HUES48 (cell line): ENCODE results near the gene PAF1.

Experiments used
- H3K27ac ChIP-seq: one replicate; pipeline ENCODE4 v1.7.0; 2013; ENCODE audit warnings: low read depth, low read length, inconsistent platforms
- H3K27me3 ChIP-seq: 2 replicates; pipeline ENCODE4 v1.6.1; 2013; ENCODE audit warnings: mild to moderate bottlenecking, low read length; ENCODE audit not compliant: control insufficient read depth, insufficient read depth
- H3K36me3 ChIP-seq: 2 replicates; pipeline ENCODE4 v1.6.1; 2013; ENCODE audit warnings: low read length; ENCODE audit not compliant: control insufficient read depth, insufficient read depth
- H3K4me1 ChIP-seq: 2 replicates; pipeline ENCODE4 v1.6.1; 2013; ENCODE audit warnings: mild to moderate bottlenecking, low read length; ENCODE audit not compliant: control insufficient read depth, insufficient read depth
- H3K4me3 ChIP-seq: 2 replicates; pipeline ENCODE4 v1.5.1; 2013; ENCODE audit warnings: mild to moderate bottlenecking, low read depth, low read length
- H3K9ac ChIP-seq: 2 replicates; pipeline ENCODE4 v1.6.1; 2013; ENCODE audit warnings: mild to moderate bottlenecking, low read depth, low read length, moderate library complexity
- H3K9me3 ChIP-seq: 2 replicates; pipeline ENCODE4 v1.6.1; 2013; ENCODE audit warnings: low read length; ENCODE audit not compliant: control insufficient read depth, insufficient read depth

The PAF1 gene

GRCh38 chr19:39416152-39417120, 25.5 kb upstream of the PAF1 start:
- no peaks in the 10 kb centered on the region for H3K9me3 ChIP-seq
- H3K36me3 ChIP-seq, result peaks cover 55% of the 10 kb centered on the region
- no peak overlapping the region for H3K9ac ChIP-seq
- H3K4me1 ChIP-seq, result peaks cover 13% of the 10 kb centered on the region
- no peak overlapping the region for H3K27ac ChIP-seq
- H3K27me3 ChIP-seq, result no peaks in the 10 kb centered on the region
- no peak overlapping the region for H3K4me3 ChIP-seq

- Histone ChIP-seq H3K36me3 (peaks cover 45% of the 10 kb centered on the region), H3K27me3 (no peaks in the 10 kb centered on the region), H3K9me3 (no peaks in the 10 kb centered on the region), H3K9ac (no peak overlapping the region), H3K27ac (no peak overlapping the region), H3K4me1 (peaks cover 23% of the 10 kb centered on the region), H3K4me3 (0 out of 2 replicates have a peak overlapping the region, but pooled peaks have one; percentile 11)
Observed at GRCh38 chr19:39415111-39416046, 24.5 kb upstream of the PAF1 start.

GRCh38 chr19:39413911-39414608, 23.2 kb upstream of the PAF1 start:
- no peaks in the 10 kb centered on the region for H3K9me3 ChIP-seq
- H3K9ac ChIP-seq, result peak overlapping the region; percentile 13
- no peaks in the 10 kb centered on the region for H3K27me3 ChIP-seq
- H3K4me3 ChIP-seq, result peak overlapping the region; percentile 98
- H3K36me3 ChIP-seq, result peaks cover 38% of the 10 kb centered on the region
- peak overlapping the region; percentile 98 for H3K27ac ChIP-seq
- H3K4me1 ChIP-seq, result peaks cover 24% of the 10 kb centered on the region

DNA sequence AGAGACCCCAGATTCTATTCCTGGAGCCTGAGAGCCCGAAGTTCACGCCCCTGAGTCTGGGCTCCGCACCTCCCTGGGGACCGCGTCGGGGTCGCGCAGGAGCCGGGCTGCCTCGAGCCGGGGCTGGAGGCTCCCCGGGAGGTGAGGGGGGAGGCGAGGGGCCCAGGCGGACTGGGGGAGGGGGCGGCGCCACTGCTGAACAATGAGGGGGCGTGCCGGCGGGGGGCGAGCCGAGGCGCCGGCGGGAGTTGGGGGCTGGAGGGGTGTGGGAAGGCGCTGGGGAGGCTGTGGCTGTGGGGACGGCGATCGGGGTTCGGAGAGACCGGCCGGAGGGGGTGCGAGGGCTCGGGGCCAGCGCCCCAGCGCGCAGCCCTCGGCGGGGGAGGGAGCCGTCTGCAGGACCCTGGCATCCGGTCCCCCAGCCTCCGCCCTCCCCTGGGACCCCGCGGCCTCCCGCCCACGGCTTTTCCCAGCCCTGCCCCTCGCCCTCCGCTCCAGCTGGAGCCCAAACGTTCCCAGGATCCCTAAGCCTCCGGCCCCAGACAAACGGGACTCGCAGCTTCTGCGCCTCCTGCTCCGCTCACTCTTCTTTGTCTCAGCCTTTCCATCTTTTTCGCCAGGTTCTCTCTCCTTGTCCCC, 22.5 kb upstream of the PAF1 start:
- H3K9me3 ChIP-seq, result no peaks in the 10 kb centered on the region
- H3K4me1 ChIP-seq, result peaks cover 31% of the 10 kb centered on the region
- peaks cover 32% of the 10 kb centered on the region for H3K36me3 ChIP-seq
- H3K27me3 ChIP-seq, result no peaks in the 10 kb centered on the region
- peak overlapping the region; percentile 98 for H3K4me3 ChIP-seq
- peak overlapping the region; percentile 92 for H3K9ac ChIP-seq
- H3K27ac ChIP-seq, result peak overlapping the region; percentile 98

DNA sequence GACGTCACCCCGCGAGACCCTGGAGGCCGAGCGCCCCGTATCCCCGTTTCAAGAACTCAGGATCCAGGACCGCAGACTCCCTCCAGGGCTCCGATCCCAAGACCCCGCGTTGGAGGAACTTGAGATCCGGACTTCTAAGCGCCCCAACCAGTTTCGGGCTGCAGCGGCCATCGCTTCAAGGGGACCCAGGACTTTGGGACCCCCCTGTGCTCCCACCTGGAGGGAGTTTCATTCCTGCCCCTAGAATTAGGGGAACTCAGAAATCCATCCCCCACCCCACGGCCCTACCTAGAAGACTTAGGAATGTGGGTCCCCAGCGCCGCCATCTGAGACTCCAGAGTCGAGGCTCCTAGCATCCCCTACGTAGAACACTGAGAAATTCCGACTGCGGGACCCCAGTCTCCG, 22.0 kb upstream of the PAF1 start:
- no peaks in the 10 kb centered on the region for H3K9me3 ChIP-seq
- peak overlapping the region; percentile 92 for H3K9ac ChIP-seq
- H3K4me1 ChIP-seq, result peaks cover 31% of the 10 kb centered on the region
- peak overlapping the region; percentile 98 for H3K4me3 ChIP-seq
- peak overlapping the region; percentile 98 for H3K27ac ChIP-seq
- H3K27me3 ChIP-seq, result no peaks in the 10 kb centered on the region
- peaks cover 32% of the 10 kb centered on the region for H3K36me3 ChIP-seq

- Histone ChIP-seq H3K36me3 (peaks cover 27% of the 10 kb centered on the region), H3K27ac (peak within 1 kb of the TSS; percentile 98), H3K9ac (peak within 1 kb of the TSS; percentile 92), H3K4me1 (peaks cover 31% of the 10 kb centered on the region), H3K9me3 (no peaks in the 10 kb centered on the region), H3K4me3 (peak within 1 kb of the TSS; percentile 98), H3K27me3 (no peaks in the 10 kb centered on the region)
Observed at GRCh38 chr19:39412100-39412866, 21.4 kb upstream of the PAF1 start, which contains the start of gene PLEKHG2. PLEKHG2 (plus strand) TSS chr19:39412669; CDS start chr19:39414087, 1,418 bp downstream.

- Histone ChIP-seq H3K27me3 (no peaks in the 10 kb centered on the region), H3K4me3 (peak overlapping the region; percentile 65), H3K9me3 (no peaks in the 10 kb centered on the region), H3K4me1 (peaks cover 31% of the 10 kb centered on the region), H3K27ac (peak overlapping the region; percentile 97), H3K36me3 (peaks cover 22% of the 10 kb centered on the region), H3K9ac (no peak overlapping the region)
Observed at GRCh38 chr19:39411832-39412099, 20.9 kb upstream of the PAF1 start.

DNA sequence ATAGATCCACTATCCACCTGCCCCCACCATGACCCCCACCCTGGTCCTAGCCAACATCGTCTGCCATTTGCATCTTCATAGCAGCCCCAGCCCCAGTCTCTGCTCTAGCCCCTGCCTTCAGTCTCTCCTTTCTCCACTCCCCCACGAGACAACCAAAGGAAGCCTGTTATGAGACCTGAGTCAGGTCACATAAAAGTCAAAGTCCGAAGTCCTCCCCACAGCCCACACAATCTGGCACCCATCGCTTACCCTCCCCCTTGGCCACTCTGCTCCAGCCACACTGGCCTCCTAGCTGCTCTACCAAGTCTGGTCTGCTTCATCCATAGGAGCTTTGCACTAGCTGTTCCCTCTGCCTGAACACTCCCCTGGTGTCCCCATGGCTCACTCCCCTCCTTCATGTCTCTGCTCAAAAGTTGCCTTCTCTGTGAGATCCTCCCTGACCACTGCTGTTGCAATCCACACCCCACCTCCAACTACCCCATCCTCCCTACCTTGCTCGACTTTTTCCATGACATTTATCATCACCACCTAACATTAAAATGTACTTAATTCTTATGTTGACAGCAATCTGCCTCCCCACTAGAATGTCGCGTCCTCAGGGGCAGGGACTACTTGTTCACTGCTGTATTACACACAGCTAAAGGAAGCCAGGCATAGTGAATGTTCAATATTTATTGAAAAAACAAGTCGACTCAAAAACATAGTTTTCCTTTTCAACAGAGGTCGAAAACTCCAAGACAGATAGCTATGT, 20.4 kb upstream of the PAF1 start:
- Histone ChIP-seq H3K27ac (peak overlapping the region; percentile 97), H3K4me3 (peak overlapping the region; percentile 81)

DNA sequence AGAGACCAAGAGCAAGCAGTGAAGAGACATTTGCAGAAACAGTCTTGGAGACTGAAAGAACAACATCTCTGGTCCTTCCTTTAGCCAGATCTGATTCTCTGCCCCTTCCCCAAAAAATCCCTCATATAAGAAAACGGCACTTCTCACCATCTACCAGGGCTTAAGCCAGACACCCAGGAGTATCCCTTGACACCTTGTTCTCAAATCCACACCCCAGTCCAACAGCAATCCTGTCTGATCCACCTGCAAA, 19.9 kb upstream of the PAF1 start:
- peaks cover 12% of the 10 kb centered on the region for H3K36me3 ChIP-seq
- H3K27me3 ChIP-seq, result no peaks in the 10 kb centered on the region
- H3K9me3 ChIP-seq, result no peaks in the 10 kb centered on the region
- peak overlapping the region; percentile 97 for H3K27ac ChIP-seq
- peak overlapping the region; percentile 81 for H3K4me3 ChIP-seq
- H3K4me1 ChIP-seq, result peaks cover 37% of the 10 kb centered on the region
- H3K9ac ChIP-seq, result 0 out of 2 replicates have a peak overlapping the region, but pooled peaks have one; percentile 91

More for the DNA sequence above, 20.4 kb upstream of the PAF1 start:
- peaks cover 32% of the 10 kb centered on the region for H3K4me1 ChIP-seq
- H3K36me3 ChIP-seq, result peaks cover 17% of the 10 kb centered on the region
- H3K9ac ChIP-seq, result no peak overlapping the region
- H3K27me3 ChIP-seq, result no peaks in the 10 kb centered on the region
- no peaks in the 10 kb centered on the region for H3K9me3 ChIP-seq
